ENCODE measurements around the gene SPAG16. TPM values are rescaled to one million over a fixed set of nuclear protein-coding genes. Genes with fewer than 3 reads are reported as not detected.

SPAG16 gene
- total RNA-seq, 2 donors from 2014 or later, result 15.5 to 22.8 TPM

DNA sequence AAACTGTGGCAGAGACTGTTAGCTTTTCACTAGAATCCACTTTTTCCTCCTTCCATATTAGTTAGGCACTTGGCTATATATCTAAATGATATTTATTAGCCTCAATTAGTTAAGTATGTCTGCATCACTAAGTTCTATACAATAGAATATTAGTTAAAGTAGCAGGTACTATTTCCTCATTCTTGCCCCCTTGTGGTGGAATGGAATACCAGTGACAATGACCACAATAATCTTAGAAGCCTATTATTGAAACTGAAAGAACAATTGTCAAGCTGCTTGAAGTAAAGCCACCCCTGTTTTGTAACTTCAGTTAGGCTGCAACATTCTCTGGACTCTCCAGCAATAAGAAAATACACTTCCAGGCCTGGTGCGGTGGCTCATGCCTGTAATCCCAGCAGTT lies 650.3 kb downstream of the SPAG16 start:
- H3K9me3 ChIP-seq, result no peaks in the 10 kb centered on the region
- H3K4me3 ChIP-seq, result no peak overlapping the region
- ATAC-seq (no peak), DNase-seq (no peak)
- TF ChIP-seq POLR2A (IDR thresholded peaks at IDR 0.05) (no peak), CTCF (IDR thresholded peaks at IDR 0.05) (peak; percentile 25 to 50 (median 40))
- intact Hi-C loops (cut with DNase I), result no loop called here
- WGBS, 2 donors, result 92 to 100% methylated on average over 1 of the region's 1 CpG
- no peaks in the 10 kb centered on the region for H3K4me1 ChIP-seq
- no peak overlapping the region for H3K27ac ChIP-seq
- H3K36me3 ChIP-seq (replicated peaks in 1 of 2; ENCODE audit: insufficient read depth in 1 of 2, low read depth in 2 of 2), result no peaks in the 10 kb centered on the region
- no peaks in the 10 kb centered on the region for H3K27me3 ChIP-seq

- ATAC-seq (no peak), DNase-seq (no peak)
- Histone ChIP-seq H3K36me3 (replicated peaks in 1 of 2; ENCODE audit: insufficient read depth in 1 of 2, low read depth in 2 of 2) (no peaks in the 10 kb centered on the region), H3K4me3 (no peak overlapping the region), H3K4me1 (no peaks in the 10 kb centered on the region), H3K27me3 (no peaks in the 10 kb centered on the region), H3K27ac (no peak overlapping the region), H3K9me3 (no peaks in the 10 kb centered on the region)
- TF ChIP-seq POLR2A (IDR thresholded peaks at IDR 0.05) (no peak), CTCF (IDR thresholded peaks at IDR 0.05) (no peak)
- WGBS, 2 donors, result 59 to 81% methylated on average over 2 of the region's 2 CpGs
- intact Hi-C loops (cut with DNase I), result no loop called here
Measured at GRCh38 chr2:213958086-213958485, 673.8 kb downstream of the SPAG16 start.

- H3K4me3 ChIP-seq, result no peak overlapping the region
- DNase-seq, result no peak
- WGBS, 2 donors, result 72 to 81% methylated on average over 1 of the region's 1 CpG
- no peak overlapping the region for H3K27ac ChIP-seq
- no peaks in the 10 kb centered on the region for H3K36me3 ChIP-seq (replicated peaks in 1 of 2; ENCODE audit: insufficient read depth in 1 of 2, low read depth in 2 of 2)
- ATAC-seq, result no peak
- intact Hi-C loops (cut with DNase I), result no loop called here
- H3K4me1 ChIP-seq, result no peaks in the 10 kb centered on the region
- H3K27me3 ChIP-seq, result no peaks in the 10 kb centered on the region
- H3K9me3 ChIP-seq, result no peaks in the 10 kb centered on the region
- TF ChIP-seq POLR2A (IDR thresholded peaks at IDR 0.05) (no peak), CTCF (IDR thresholded peaks at IDR 0.05) (no peak)
Measured at GRCh38 chr2:213959589-213959988, 675.3 kb downstream of the SPAG16 start.

DNA sequence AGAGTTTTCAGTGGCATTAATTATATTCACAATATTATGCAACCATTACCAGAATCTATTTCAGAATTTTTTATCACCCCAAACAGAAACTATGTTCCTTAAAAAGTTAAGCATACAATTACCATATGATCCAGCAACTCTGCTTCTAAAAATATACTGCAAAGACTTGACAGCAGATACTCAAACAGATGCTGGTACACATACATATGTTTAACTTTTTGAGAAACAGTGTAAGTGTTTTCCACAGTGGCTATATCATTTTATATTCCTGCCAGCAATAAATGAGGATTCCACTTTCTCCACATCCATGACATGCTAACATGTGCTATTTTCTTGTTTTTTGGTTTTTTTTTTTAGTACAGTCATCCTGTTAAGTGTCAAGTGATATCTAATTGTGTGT lies 687.3 kb downstream of the SPAG16 start:
- Histone ChIP-seq H3K36me3 (replicated peaks in 1 of 2; ENCODE audit: insufficient read depth in 1 of 2, low read depth in 2 of 2) (no peaks in the 10 kb centered on the region), H3K9me3 (no peaks in the 10 kb centered on the region), H3K4me3 (no peak overlapping the region), H3K4me1 (no peaks in the 10 kb centered on the region), H3K27ac (no peak overlapping the region), H3K27me3 (no peaks in the 10 kb centered on the region)
- TF ChIP-seq CTCF (IDR thresholded peaks at IDR 0.05), result no peak
- no peak for DNase-seq
- ATAC-seq, result no peak
- intact Hi-C loops (cut with DNase I), result no loop called here

DNA sequence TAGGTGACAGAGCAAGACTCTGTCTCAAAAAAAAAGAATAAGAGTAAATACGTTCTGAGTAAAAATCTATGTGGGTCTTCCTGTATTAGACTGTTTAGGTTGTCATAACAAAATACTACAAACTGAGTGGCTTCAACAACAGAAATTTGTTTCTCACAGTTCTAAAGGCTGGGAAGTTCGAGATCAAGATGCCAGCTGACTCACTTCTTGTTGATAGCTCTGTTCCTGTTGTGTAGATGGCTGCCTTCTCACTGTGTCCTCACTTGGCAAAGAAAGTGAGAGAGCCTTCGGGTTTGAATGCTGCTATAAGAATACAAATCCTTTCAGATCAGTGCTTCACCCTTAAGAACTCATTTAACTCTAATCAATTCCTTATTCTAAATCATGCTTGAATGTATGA lies 696.6 kb downstream of the SPAG16 start:
- 50 to 51% methylated on average over 3 of the region's 3 CpGs for WGBS, 2 donors
- intact Hi-C loops (cut with DNase I), result no loop called here
- ATAC-seq, result no peak
- H3K9me3 ChIP-seq, result no peaks in the 10 kb centered on the region
- no peaks in the 10 kb centered on the region for H3K4me1 ChIP-seq
- no peak overlapping the region for H3K4me3 ChIP-seq
- H3K27me3 ChIP-seq, result no peaks in the 10 kb centered on the region
- DNase-seq, result no peak
- no peak overlapping the region for H3K27ac ChIP-seq
- H3K36me3 ChIP-seq (replicated peaks in 1 of 2; ENCODE audit: insufficient read depth in 1 of 2, low read depth in 2 of 2), result no peaks in the 10 kb centered on the region
- no peak for TF ChIP-seq CTCF (IDR thresholded peaks at IDR 0.05)
- TF ChIP-seq POLR2A (IDR thresholded peaks at IDR 0.05), result no peak

Measured in body of pancreas (tissue), 4 donors.